ENCODE results near the gene C7orf25. TPM values are rescaled to one million over a fixed set of nuclear protein-coding genes. Genes with fewer than 3 reads are reported as not detected.

C7orf25 gene
- total RNA-seq, 4 donors from 2014 or later = 3.5 to 7.1 (median 5.8) TPM

DNA sequence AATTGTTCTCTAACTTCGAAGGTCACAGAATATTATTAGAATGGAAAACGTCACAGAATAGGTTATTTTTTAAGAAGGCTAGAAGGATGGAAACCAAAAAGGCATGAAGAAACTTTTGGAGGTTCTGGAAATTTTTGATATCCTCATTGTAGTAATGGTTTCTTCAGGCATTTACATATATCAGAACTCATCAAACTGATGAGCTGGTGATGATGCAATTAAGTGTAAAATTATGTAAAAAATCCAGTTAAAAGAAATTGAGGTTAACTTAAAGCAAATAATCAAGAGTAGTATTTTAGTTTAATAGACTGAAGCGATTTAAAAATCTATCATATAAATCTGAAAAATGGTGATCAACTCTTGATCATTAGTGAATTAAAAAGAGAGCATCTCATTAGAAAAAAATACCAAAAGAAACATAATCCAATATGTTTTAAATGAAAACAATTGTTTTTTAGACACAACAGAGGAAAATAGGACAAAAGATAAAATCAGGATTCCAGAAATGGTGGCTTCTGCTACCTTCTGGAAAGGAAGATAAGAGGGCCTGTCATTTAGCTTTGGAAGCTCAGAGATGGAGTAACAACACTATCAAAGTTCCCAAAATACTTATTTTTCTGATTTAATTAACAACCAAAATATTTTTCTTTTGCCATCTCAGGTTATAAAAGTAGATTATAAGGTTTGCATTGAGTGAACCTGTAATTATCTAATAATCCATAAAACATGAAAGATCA, 10.3 kb upstream of the C7orf25 start:
- no peaks in the 10 kb centered on the region for H3K4me1 ChIP-seq
- no peak overlapping the region for H3K27ac ChIP-seq
- TF ChIP-seq POLR2AphosphoS5 (IDR thresholded peaks at IDR 0.05) (no peak), POLR2A (IDR thresholded peaks at IDR 0.05) (no peak), EP300 (IDR thresholded peaks at IDR 0.05) (no peak)
- TF ChIP-seq, protein P1, sequence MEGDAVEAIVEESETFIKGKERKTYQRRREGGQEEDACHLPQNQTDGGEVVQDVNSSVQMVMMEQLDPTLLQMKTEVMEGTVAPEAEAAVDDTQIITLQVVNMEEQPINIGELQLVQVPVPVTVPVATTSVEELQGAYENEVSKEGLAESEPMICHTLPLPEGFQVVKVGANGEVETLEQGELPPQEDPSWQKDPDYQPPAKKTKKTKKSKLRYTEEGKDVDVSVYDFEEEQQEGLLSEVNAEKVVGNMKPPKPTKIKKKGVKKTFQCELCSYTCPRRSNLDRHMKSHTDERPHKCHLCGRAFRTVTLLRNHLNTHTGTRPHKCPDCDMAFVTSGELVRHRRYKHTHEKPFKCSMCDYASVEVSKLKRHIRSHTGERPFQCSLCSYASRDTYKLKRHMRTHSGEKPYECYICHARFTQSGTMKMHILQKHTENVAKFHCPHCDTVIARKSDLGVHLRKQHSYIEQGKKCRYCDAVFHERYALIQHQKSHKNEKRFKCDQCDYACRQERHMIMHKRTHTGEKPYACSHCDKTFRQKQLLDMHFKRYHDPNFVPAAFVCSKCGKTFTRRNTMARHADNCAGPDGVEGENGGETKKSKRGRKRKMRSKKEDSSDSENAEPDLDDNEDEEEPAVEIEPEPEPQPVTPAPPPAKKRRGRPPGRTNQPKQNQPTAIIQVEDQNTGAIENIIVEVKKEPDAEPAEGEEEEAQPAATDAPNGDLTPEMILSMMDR (IDR thresholded peaks at IDR 0.05) = no peak
- WGBS = 94% methylated on average over 3 of the region's 3 CpGs
- H3K9me3 ChIP-seq = no peaks in the 10 kb centered on the region
- peaks cover 86% of the 10 kb centered on the region for H3K36me3 ChIP-seq
- DNase-seq (ENCODE audit: low spot score in 2 of 2) = no peak
- no peak overlapping the region for H3K4me3 ChIP-seq
- no peaks in the 10 kb centered on the region for H3K27me3 ChIP-seq

DNA sequence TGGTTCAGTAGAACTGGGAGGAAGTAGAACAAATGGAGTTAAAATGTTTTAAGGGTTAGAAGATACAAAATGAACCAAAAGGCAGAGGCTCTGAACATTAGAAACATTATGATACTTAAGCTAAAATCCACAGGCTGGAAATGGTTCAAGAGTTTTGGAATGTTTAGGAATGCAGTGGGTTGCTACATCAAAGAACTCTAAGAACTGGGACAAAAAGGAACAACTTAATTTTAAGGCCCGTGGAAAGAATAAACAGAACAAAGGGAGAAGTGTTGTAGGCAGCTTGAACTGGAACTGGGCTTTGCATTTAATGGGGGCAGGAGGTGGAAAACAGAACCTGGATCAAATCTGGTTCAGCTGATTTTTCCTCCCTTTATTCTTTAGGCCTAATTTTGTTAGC, 3.5 kb upstream of the C7orf25 start:
- TF ChIP-seq POLR2AphosphoS5 (IDR thresholded peaks at IDR 0.05) (no peak), POLR2A (IDR thresholded peaks at IDR 0.05) (no peak), EP300 (IDR thresholded peaks at IDR 0.05) (no peak)
- TF ChIP-seq, protein P1 (IDR thresholded peaks at IDR 0.05) = no peak

DNA sequence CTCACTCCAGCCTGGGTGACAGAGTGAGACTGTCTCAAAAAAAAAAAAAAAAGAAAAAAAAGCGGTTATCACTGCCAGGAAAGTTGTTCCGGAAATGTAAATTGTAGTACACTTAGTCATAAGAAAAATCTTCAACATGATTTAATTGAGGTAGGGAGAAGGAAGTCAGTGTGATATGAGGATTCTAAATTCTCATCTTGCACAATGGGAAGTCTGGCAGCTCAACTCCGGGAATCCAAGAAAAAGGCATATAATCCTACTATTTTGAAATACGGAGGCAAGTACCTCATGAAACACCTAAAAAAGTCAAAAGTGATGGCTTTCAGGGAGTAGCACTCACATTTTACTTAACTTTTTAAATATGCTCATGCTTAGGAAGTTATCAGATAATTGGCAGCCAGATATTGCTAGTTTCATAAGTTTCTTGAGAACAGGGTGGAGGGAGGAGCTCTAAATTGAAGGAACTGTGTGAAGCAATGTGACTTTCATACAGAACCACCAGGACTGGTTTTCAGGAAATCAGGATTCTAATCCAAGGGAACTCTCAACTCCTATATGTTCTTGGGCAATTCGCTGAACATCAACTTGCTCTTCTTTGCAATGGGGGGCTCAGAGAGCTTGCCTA, 2.7 kb upstream of the C7orf25 start:
- Histone ChIP-seq H3K9me3 (no peaks in the 10 kb centered on the region), H3K27ac (no peak overlapping the region), H3K4me1 (peaks cover 20% of the 10 kb centered on the region), H3K4me3 (no peak overlapping the region), H3K27me3 (no peaks in the 10 kb centered on the region), H3K36me3 (peaks cover 32% of the 10 kb centered on the region)
- no peak for DNase-seq (ENCODE audit: low spot score in 2 of 2)
- WGBS = 66% methylated on average over 4 of the region's 5 CpGs
- TF ChIP-seq EP300 (IDR thresholded peaks at IDR 0.05) (no peak), POLR2AphosphoS5 (IDR thresholded peaks at IDR 0.05) (no peak)
- TF ChIP-seq, protein P1 (IDR thresholded peaks at IDR 0.05) = no peak

More for the DNA sequence above, 3.5 kb upstream of the C7orf25 start:
- H3K4me3 ChIP-seq = no peak overlapping the region
- peaks cover 40% of the 10 kb centered on the region for H3K36me3 ChIP-seq
- H3K27ac ChIP-seq = no peak overlapping the region
- H3K27me3 ChIP-seq = no peaks in the 10 kb centered on the region
- H3K9me3 ChIP-seq = no peaks in the 10 kb centered on the region
- H3K4me1 ChIP-seq = peaks cover 17% of the 10 kb centered on the region
- 42% methylated on average over 1 of the region's 1 CpG for whole genome bisulfite sequencing
- no peak for DNase-seq (ENCODE audit: low spot score in 2 of 2)

DNA sequence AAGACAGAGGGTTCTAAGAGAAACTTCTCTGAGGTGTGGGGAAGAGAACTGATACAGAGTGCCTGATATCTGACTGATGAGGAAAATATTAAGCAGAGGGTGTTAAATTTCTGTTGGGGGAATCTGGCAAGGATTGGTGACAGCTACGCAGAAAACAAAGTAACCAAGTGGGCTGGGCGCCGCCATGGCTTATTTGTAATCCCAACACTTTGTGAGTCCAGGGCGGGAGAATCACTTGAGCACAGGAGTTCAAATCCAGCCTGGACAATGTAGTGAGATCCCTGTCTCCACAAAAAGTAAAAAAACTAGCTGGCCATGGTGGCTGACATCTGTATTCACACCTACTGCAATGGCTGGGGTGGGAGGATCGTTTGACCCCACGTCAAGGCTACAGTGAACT, 2.1 kb upstream of the C7orf25 start:
- no peak overlapping the region for H3K27ac ChIP-seq
- WGBS = 71% methylated on average over 6 of the region's 6 CpGs
- no peak for DNase-seq (ENCODE audit: low spot score in 2 of 2)
- TF ChIP-seq EP300 (IDR thresholded peaks at IDR 0.05) = no peak
- TF ChIP-seq POLR2A (IDR thresholded peaks at IDR 0.05) = no peak
- TF ChIP-seq POLR2AphosphoS5 (IDR thresholded peaks at IDR 0.05) = no peak
- no peak overlapping the region for H3K4me3 ChIP-seq
- no peaks in the 10 kb centered on the region for H3K9me3 ChIP-seq
- H3K4me1 ChIP-seq = peaks cover 20% of the 10 kb centered on the region
- peaks cover 28% of the 10 kb centered on the region for H3K36me3 ChIP-seq
- no peaks in the 10 kb centered on the region for H3K27me3 ChIP-seq

DNA sequence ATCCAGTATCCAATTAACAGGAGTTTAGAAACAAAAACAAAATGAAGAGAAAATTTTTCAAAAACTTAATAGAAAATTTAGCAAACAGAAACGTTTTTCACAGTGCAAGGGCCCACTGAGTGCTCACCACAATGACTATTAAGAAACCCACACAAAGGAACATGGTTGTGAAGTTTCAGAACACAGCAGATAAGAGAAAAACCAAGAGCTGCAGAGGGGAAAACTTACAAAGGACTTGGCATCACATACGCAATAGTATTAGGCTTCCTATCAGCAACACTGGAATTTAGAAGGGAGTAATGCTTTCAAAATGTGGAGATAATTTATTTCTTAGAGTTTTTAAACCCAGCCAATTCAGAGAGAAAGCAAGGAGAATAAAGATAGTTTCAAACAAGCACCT, 1.7 kb upstream of the C7orf25 start:
- Histone ChIP-seq H3K27ac (no peak overlapping the region), H3K4me1 (peaks cover 20% of the 10 kb centered on the region), H3K36me3 (peaks cover 24% of the 10 kb centered on the region), H3K27me3 (no peaks in the 10 kb centered on the region), H3K4me3 (no peak overlapping the region), H3K9me3 (no peaks in the 10 kb centered on the region)
- no peak for DNase-seq (ENCODE audit: low spot score in 2 of 2)
- WGBS = 74% methylated on average over 2 of the region's 2 CpGs
- TF ChIP-seq, protein P1 (IDR thresholded peaks at IDR 0.05) = no peak
- TF ChIP-seq POLR2A (IDR thresholded peaks at IDR 0.05) (no peak), EP300 (IDR thresholded peaks at IDR 0.05) (no peak), POLR2AphosphoS5 (IDR thresholded peaks at IDR 0.05) (no peak)
